ENCODE measurements around the gene NDST3.

- TF ChIP-seq CTCF (IDR thresholded peaks at IDR 0.05; ENCODE audit: low read depth, low read length, poor library complexity, severe bottlenecking) (no peak), EZH2phosphoT487 (IDR thresholded peaks at IDR 0.05; ENCODE audit: borderline replicate concordance, low read length) (no peak)
Observed at GRCh38 chr4:118287711-118288451, 253.6 kb downstream of the NDST3 start.
